ENCODE data around the gene TRIM2. TPM values are rescaled to one million over a fixed set of nuclear protein-coding genes. Genes with fewer than 3 reads are reported as not detected.

Gene TRIM2
- total and polyA plus RNA-seq, 10 of the 15 experiments (the other 5 are each of a cell fraction or from before 2014, with no cell fraction given), result 0.06 to 0.19 (median 0.15) TPM; not detected in 3

- TF ChIP-seq, protein P1, sequence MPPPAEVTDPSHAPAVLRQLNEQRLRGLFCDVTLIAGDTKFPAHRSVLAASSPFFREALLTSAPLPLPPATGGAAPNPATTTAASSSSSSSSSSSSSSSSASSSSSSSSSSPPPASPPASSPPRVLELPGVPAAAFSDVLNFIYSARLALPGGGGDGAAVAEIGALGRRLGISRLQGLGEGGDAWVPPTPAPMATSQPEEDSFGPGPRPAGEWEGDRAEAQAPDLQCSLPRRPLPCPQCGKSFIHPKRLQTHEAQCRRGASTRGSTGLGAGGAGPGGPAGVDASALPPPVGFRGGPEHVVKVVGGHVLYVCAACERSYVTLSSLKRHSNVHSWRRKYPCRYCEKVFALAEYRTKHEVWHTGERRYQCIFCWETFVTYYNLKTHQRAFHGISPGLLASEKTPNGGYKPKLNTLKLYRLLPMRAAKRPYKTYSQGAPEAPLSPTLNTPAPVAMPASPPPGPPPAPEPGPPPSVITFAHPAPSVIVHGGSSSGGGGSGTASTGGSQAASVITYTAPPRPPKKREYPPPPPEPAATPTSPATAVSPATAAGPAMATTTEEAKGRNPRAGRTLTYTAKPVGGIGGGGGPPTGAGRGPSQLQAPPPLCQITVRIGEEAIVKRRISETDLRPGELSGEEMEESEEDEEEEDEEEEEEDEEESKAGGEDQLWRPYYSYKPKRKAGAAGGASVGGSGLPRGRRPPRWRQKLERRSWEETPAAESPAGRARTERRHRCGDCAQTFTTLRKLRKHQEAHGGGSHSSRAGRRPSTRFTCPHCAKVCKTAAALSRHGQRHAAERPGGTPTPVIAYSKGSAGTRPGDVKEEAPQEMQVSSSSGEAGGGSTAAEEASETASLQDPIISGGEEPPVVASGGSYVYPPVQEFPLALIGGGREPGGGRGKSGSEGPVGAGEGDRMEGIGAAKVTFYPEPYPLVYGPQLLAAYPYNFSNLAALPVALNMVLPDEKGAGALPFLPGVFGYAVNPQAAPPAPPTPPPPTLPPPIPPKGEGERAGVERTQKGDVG (CRISPR knock-in tag; IDR thresholded peaks at IDR 0.05), result no peak
- TF ChIP-seq GATAD2B (conservative IDR thresholded peaks at IDR 0.05; ENCODE audit: low read depth) (no peak), HDGF (IDR thresholded peaks at IDR 0.05) (no peak), NKRF (conservative IDR thresholded peaks at IDR 0.05) (no peak)
Observed at GRCh38 chr4:153292897-153293741, 88.9 kb downstream of the TRIM2 start (continued).

GRCh38 chr4:153293742-153294057 is 89.5 kb downstream of the TRIM2 start:
- no peaks in the 10 kb centered on the region for H3K79me2 ChIP-seq (ENCODE audit: control insufficient read depth, insufficient read depth, low read length)
- in situ Hi-C loops (cut with MboI), result no loop called here
- FAIRE-seq (no peak), ATAC-seq (no peak), DNase-seq (ENCODE audit: low read depth, low spot score) (no peak)
- ChIA-PET CTCF (interaction anchor here (1.3 to 1.4 kb wide), 2 partner anchors 9 to 350 kb away, joined by 3 read pairs; no protein-coding TSS in a partner anchor), RAD21 (ENCODE audit: unreplicated experiment) (no interaction called here), POLR2A (no interaction called here), SMC1A (ENCODE audit: uncharacterized antibody, unreplicated experiment) (interaction anchor here (1.6 kb wide), 1 partner anchor 12 kb away, joined by 5 read pairs; no protein-coding TSS in a partner anchor)
- no peak overlapping the region for H3K27ac ChIP-seq (ENCODE audit: control insufficient read depth, insufficient read depth)
- 50% methylated on average over 5 of the region's 5 CpGs for WGBS (ENCODE audit: insufficient coverage, insufficient replicate concordance, low lambda C conversion rate, missing lambda C conversion rate)
- H3K9ac ChIP-seq (ENCODE audit: control insufficient read depth, insufficient read depth, low read length), result no peak overlapping the region
- no peaks in the 10 kb centered on the region for H3K36me3 ChIP-seq (ENCODE audit: control insufficient read depth in 2 of 2, insufficient read depth in 2 of 2, low read length in 1 of 2)
- no peak overlapping the region for H2AFZ ChIP-seq (ENCODE audit: control insufficient read depth, low read depth, low read length)
- no peaks in the 10 kb centered on the region for H3K9me3 ChIP-seq (replicated peaks; ENCODE audit: control insufficient read depth, insufficient read depth, low read length)
- H3K4me2 ChIP-seq (ENCODE audit: control insufficient read depth, insufficient read depth), result no peak overlapping the region
- intact Hi-C loops (cut with micrococcal nuclease; ENCODE audit: unreplicated experiment), result no loop called here
- H3K27me3 ChIP-seq (replicated peaks in 1 of 2; ENCODE audit: control insufficient read depth in 2 of 2, insufficient read depth in 2 of 2, low read length in 1 of 2), result no peaks in the 10 kb centered on the region
- BruUV-seq (replicated peaks), result no TSS peak
- H4K20me1 ChIP-seq (ENCODE audit: control insufficient read depth, insufficient read depth), result no peaks in the 10 kb centered on the region
- no peak overlapping the region for H3K4me3 ChIP-seq
- H3K4me1 ChIP-seq (ENCODE audit: control insufficient read depth, insufficient read depth, low read length), result no peaks in the 10 kb centered on the region
- no peak for TF ChIP-seq CBX5 (IDR thresholded peaks at IDR 0.05; ENCODE audit: low read depth)
- no peak for TF ChIP-seq RAD21 (IDR thresholded peaks at IDR 0.05; ENCODE audit: insufficient read depth, low read depth, low read length)
- no peak for TF ChIP-seq MYC (IDR thresholded peaks at IDR 0.05; ENCODE audit: insufficient read depth, insufficient read length, insufficient replicate concordance, low read length, severe bottlenecking)
- no peak for TF ChIP-seq CEBPB (IDR thresholded peaks at IDR 0.05; ENCODE audit: borderline replicate concordance in 1 of 2, low read depth in 2 of 2, low read length in 2 of 2)
- no peak for TF ChIP-seq SRF (IDR thresholded peaks at IDR 0.05; ENCODE audit: low read depth in 2 of 2, low read length in 2 of 2)
- TF ChIP-seq KLF5 (IDR thresholded peaks at IDR 0.05; ENCODE audit: partially characterized antibody), result no peak
- TF ChIP-seq RUNX3 (IDR thresholded peaks at IDR 0.05; ENCODE audit: low read length), result no peak
- no peak for TF ChIP-seq ZNF274 (IDR thresholded peaks at IDR 0.05; ENCODE audit: insufficient read depth, insufficient read length)
- TF ChIP-seq, protein P2, sequence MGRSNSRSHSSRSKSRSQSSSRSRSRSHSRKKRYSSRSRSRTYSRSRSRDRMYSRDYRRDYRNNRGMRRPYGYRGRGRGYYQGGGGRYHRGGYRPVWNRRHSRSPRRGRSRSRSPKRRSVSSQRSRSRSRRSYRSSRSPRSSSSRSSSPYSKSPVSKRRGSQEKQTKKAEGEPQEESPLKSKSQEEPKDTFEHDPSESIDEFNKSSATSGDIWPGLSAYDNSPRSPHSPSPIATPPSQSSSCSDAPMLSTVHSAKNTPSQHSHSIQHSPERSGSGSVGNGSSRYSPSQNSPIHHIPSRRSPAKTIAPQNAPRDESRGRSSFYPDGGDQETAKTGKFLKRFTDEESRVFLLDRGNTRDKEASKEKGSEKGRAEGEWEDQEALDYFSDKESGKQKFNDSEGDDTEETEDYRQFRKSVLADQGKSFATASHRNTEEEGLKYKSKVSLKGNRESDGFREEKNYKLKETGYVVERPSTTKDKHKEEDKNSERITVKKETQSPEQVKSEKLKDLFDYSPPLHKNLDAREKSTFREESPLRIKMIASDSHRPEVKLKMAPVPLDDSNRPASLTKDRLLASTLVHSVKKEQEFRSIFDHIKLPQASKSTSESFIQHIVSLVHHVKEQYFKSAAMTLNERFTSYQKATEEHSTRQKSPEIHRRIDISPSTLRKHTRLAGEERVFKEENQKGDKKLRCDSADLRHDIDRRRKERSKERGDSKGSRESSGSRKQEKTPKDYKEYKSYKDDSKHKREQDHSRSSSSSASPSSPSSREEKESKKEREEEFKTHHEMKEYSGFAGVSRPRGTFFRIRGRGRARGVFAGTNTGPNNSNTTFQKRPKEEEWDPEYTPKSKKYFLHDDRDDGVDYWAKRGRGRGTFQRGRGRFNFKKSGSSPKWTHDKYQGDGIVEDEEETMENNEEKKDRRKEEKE (IDR thresholded peaks at IDR 0.05), result no peak
- no peak for TF ChIP-seq NR2F1 (conservative IDR thresholded peaks at IDR 0.05)
